Measurements from ENCODE around the gene HBG2. TPM values are rescaled to one million over a fixed set of nuclear protein-coding genes. Genes with fewer than 3 reads are reported as not detected.
"Not testable (repeated sequence)": the region's sequence is repeated elsewhere in the genome, so short reads cannot be mapped to it uniquely, and the experiment has no call there.

The HBG2 gene
- total RNA-seq (over 10,000 TPM; 12,245 to 14,331 TPM), polyA plus RNA-seq (ENCODE audit: insufficient read length in 2 of 2) (1,000 to 10,000 TPM; 2,225 to 2,582 TPM)
- long read RNA-seq, donor 1, transcript HBG2-201 (3 exons, 614 nt) = major isoform, 1,700 of 2,974 reads
- long read RNA-seq, donor 1, partial matches to known transcripts = 1,274 of 2,974 reads
- long read RNA-seq, donor 1, other reads (novel, unspliced or antisense) = 0 of 2,974 reads
- long read RNA-seq, donor 2, transcript HBG2-201 (3 exons, 614 nt) = major isoform, 3,643 of 5,214 reads
- long read RNA-seq, donor 2, transcript HBG2-203 (3 exons, 307 nt) = minor isoform, 12 of 5,214 reads
- long read RNA-seq, donor 2, partial matches to known transcripts = 1,559 of 5,214 reads
- long read RNA-seq, donor 2, other reads (novel, unspliced or antisense) = 0 of 5,214 reads
- long read RNA-seq, donor 3, transcript HBG2-201 (3 exons, 614 nt) = major isoform, 1,579 of 2,235 reads
- long read RNA-seq, donor 3, transcript HBG2-203 (3 exons, 307 nt) = minor isoform, 5 of 2,235 reads
- long read RNA-seq, donor 3, partial matches to known transcripts = 651 of 2,235 reads
- long read RNA-seq, donor 3, other reads (novel, unspliced or antisense) = 0 of 2,235 reads
- long read RNA-seq, donor 4, transcript HBG2-201 (3 exons, 614 nt) = major isoform, 3,813 of 6,634 reads
- long read RNA-seq, donor 4, transcript HBG2-203 (3 exons, 307 nt) = minor isoform, 9 of 6,634 reads
- long read RNA-seq, donor 4, partial matches to known transcripts = 2,812 of 6,634 reads
- long read RNA-seq, donor 4, other reads (novel, unspliced or antisense) = 0 of 6,634 reads

DNA sequence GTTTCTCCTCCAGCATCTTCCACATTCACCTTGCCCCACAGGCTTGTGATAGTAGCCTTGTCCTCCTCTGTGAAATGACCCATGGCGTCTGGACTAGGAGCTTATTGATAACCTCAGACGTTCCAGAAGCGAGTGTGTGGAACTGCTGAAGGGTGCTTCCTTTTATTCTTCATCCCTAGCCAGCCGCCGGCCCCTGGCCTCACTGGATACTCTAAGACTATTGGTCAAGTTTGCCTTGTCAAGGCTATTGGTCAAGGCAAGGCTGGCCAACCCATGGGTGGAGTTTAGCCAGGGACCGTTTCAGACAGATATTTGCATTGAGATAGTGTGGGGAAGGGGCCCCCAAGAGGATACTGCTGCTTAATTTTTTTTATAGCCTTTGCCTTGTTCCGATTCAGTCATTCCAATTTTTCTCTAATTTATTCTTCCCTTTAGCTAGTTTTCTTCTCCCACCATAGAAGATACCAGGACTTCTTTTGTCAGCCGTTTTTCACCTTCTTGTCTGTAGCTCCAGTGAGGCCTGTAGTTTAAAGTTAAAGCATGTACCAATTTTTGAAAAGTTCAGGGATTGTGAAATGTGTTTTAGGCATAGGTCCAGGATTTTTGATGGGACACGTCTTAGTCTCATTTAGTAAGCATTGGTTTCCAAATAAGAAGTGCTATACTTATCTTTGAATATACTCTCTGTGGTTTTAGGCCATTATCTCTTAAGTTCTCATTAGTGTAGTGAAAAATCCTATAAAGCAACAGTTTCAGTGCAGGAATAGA is at the start of gene HBG2:
Gene HBG2 (minus strand): TSS at position 136 of the 768 bp plus-strand sequence. CDS start 53 bp downstream, at position 83.
- not testable (repeated sequence) for H3K4me3 ChIP-seq (ENCODE audit: low read depth, low read length); DNase-seq (ENCODE audit: low read depth in 4 of 6, low spot score in 6 of 6); H3K36me3 ChIP-seq (ENCODE audit: control insufficient read depth, insufficient read depth, low read length); H3K9me3 ChIP-seq (ENCODE audit: control insufficient read depth, insufficient read depth, low read length); H3K4me1 ChIP-seq (ENCODE audit: control insufficient read depth, insufficient read depth, low read length); H3K27me3 ChIP-seq (ENCODE audit: control insufficient read depth, insufficient read depth, low read length); H3K27ac ChIP-seq (ENCODE audit: low read depth, low read length)
- no CpG with 5 or more reads among the region's 9 CpGs for WGBS (ENCODE audit: insufficient coverage)

DNA sequence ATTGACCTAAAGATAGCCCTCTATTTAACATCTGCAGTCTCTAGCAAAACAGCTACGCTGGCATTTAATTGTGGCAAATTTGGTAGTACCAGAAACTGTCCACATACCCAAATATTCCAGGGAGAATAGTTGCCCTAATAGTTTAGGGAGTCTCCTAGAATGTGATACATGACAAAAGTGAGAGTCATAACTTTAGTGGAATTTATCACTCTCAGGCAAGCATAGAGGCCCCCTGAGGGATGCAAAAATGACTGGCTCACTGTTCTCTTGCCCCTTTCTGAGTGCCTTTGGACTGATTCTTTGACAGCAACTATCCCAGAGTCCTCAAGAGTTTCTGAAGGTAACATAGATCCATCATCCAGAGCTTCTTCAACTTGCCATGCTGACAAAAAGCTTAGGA is 49.5 kb upstream of the HBG2 start:
- no peaks in the 10 kb centered on the region for H3K9me3 ChIP-seq (ENCODE audit: control insufficient read depth, insufficient read depth, low read length)
- WGBS (ENCODE audit: insufficient coverage) = no CpG with 5 or more reads among the region's 1 CpG

DNA sequence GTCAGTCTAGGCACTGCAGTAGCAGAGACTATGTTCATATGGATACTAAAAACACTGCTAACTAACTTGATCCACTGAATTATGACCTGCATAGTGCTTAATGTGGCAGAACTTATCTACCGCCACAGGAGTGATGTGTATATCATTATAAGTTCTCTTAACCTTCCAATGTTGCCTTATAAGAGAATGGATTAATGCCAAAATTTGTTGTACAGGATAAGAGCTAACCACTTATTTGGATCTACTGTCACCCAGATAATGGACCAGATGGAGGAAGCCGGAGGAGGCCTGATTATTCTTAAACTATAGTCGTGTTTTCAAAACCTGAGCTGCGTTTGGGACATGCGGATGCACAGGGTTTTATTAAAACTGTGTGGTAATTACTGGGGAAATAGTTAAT is 49.0 kb upstream of the HBG2 start:
- no CpG with 5 or more reads among the region's 5 CpGs for WGBS (ENCODE audit: insufficient coverage)
- no peak overlapping the region for H3K4me3 ChIP-seq (ENCODE audit: low read depth, low read length)
- H3K36me3 ChIP-seq (ENCODE audit: control insufficient read depth, insufficient read depth, low read length) = no peaks in the 10 kb centered on the region
- no peaks in the 10 kb centered on the region for H3K4me1 ChIP-seq (ENCODE audit: control insufficient read depth, insufficient read depth, low read length)
- DNase-seq (ENCODE audit: low read depth in 4 of 6, low spot score in 6 of 6) = peak in 1 of 6 donors; percentile 2
- H3K27me3 ChIP-seq (ENCODE audit: control insufficient read depth, insufficient read depth, low read length) = no peaks in the 10 kb centered on the region
- H3K9me3 ChIP-seq (ENCODE audit: control insufficient read depth, insufficient read depth, low read length) = no peaks in the 10 kb centered on the region
- no peak overlapping the region for H3K27ac ChIP-seq (ENCODE audit: low read depth, low read length)

More for the DNA sequence above, 49.5 kb upstream of the HBG2 start:
- Histone ChIP-seq H3K4me1 (ENCODE audit: control insufficient read depth, insufficient read depth, low read length) (no peaks in the 10 kb centered on the region), H3K27me3 (ENCODE audit: control insufficient read depth, insufficient read depth, low read length) (no peaks in the 10 kb centered on the region), H3K36me3 (ENCODE audit: control insufficient read depth, insufficient read depth, low read length) (no peaks in the 10 kb centered on the region), H3K27ac (ENCODE audit: low read depth, low read length) (no peak overlapping the region), H3K4me3 (ENCODE audit: low read depth, low read length) (no peak overlapping the region)
- no peak for DNase-seq (ENCODE audit: low read depth in 4 of 6, low spot score in 6 of 6)

DNA sequence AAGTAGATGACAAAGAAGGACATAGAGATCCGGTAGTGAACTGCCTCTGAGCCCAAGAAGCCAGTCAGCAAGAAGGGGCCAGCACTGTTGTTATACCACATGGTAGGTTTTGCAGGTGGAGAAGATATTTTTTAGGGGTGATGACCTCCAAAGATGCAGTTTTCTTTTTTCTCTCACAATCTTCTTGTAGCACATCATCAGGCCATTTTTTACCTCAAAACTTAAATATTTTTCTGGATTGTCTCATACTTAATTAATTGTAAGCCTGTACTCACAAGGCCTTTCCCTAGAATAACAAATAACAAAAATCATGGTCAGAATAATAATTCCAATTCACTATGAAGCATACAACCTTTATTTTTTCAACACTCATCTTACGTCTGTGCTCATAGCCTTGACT is 47.3 kb upstream of the HBG2 start, which contains the start of gene OR51B4:
Gene OR51B4 (minus strand): TSS at position 101 of the 400 bp plus-strand sequence. CDS start 0 bp downstream, at position 101.
- H3K9me3 ChIP-seq (ENCODE audit: control insufficient read depth, insufficient read depth, low read length) = no peaks in the 10 kb centered on the region
- H3K4me3 ChIP-seq (ENCODE audit: low read depth, low read length) = no peak within 1 kb of the TSS
- H3K27me3 ChIP-seq (ENCODE audit: control insufficient read depth, insufficient read depth, low read length) = no peaks in the 10 kb centered on the region
- no peaks in the 10 kb centered on the region for H3K4me1 ChIP-seq (ENCODE audit: control insufficient read depth, insufficient read depth, low read length)
- 74% methylated on average over 2 of the region's 2 CpGs for WGBS (ENCODE audit: insufficient coverage)
- H3K36me3 ChIP-seq (ENCODE audit: control insufficient read depth, insufficient read depth, low read length) = no peaks in the 10 kb centered on the region
- DNase-seq (ENCODE audit: low read depth in 4 of 6, low spot score in 6 of 6) = no peak
- H3K27ac ChIP-seq (ENCODE audit: low read depth, low read length) = no peak within 1 kb of the TSS

DNA sequence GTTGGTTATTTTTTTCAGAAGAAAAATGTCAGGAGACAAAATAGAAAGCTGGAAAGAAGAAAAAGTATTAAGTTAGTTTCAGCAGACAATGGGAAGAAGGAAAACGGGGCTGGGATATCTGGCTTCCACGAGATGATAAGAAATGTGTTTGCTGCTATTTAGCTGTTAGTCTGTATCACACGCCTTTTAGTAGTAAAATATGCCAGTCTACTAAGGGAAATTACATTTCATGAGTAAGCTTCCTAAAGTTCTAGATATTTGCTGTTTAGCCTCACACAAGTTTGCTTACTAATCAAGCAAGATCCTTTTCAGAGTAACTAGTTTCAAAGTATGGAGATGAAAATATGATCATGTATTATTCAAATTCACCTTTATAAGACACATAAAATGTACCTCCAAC is 45.7 kb upstream of the HBG2 start:
- no peaks in the 10 kb centered on the region for H3K4me1 ChIP-seq (ENCODE audit: control insufficient read depth, insufficient read depth, low read length)
- H3K4me3 ChIP-seq (ENCODE audit: low read depth, low read length) = no peak overlapping the region
- DNase-seq (ENCODE audit: low read depth in 4 of 6, low spot score in 6 of 6) = no peak
- WGBS (ENCODE audit: insufficient coverage) = 100% methylated on average over 1 of the region's 3 CpGs
- no peaks in the 10 kb centered on the region for H3K9me3 ChIP-seq (ENCODE audit: control insufficient read depth, insufficient read depth, low read length)
- no peak overlapping the region for H3K27ac ChIP-seq (ENCODE audit: low read depth, low read length)
- no peaks in the 10 kb centered on the region for H3K27me3 ChIP-seq (ENCODE audit: control insufficient read depth, insufficient read depth, low read length)
- no peaks in the 10 kb centered on the region for H3K36me3 ChIP-seq (ENCODE audit: control insufficient read depth, insufficient read depth, low read length)

DNA sequence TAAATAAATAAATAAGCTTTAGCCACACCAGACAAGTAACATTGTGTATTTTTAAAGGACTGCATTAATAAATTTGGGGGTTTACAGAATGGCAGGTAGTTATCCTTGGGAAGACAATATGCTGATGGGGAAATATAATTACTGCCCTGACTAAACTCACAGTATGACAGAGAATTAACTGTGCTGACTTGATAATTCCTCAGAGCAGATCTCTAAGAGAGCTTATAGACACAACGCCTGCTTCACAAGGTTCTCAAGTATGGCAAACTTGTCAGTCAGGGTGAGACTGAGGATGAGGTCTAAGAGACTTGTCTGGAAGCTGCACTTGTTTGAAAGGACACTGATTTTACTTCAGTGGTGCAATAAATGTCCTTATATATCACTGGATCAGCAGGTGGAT is 43.9 kb upstream of the HBG2 start:
- Histone ChIP-seq H3K27me3 (ENCODE audit: control insufficient read depth, insufficient read depth, low read length) (no peaks in the 10 kb centered on the region), H3K4me3 (ENCODE audit: low read depth, low read length) (no peak overlapping the region), H3K27ac (ENCODE audit: low read depth, low read length) (no peak overlapping the region), H3K4me1 (ENCODE audit: control insufficient read depth, insufficient read depth, low read length) (no peaks in the 10 kb centered on the region), H3K9me3 (ENCODE audit: control insufficient read depth, insufficient read depth, low read length) (no peaks in the 10 kb centered on the region), H3K36me3 (ENCODE audit: control insufficient read depth, insufficient read depth, low read length) (no peaks in the 10 kb centered on the region)
- DNase-seq (ENCODE audit: low read depth in 4 of 6, low spot score in 6 of 6) = no peak
- no CpG with 5 or more reads among the region's 1 CpG for WGBS (ENCODE audit: insufficient coverage)

DNA sequence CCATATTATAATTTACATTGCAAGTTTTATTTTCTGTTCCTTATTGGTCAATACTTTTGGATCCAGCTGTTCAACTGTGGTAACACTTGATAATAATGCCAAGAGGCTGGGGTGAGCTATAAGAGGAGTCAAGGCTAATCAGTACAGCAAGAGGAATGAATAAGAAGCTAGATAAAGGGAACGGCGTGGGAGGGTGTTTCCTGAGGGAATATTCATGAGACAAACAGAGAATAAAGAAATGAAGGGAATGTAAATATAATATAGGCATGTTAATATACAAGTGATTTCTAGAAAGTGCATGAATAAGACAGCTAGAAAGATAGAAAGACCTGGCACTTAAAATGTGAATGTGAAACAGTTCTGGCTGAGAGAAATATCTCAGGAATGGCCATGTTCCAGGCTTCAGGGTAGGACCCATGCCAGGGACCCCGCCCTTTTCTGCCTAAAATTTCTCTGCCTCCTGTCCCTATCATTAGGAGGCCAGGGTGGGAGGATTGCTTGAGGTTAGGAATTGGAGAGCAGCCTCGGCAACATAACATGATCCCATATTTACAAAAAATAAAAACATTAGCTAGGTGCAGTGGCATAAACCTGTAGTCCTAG is 43.2 kb upstream of the HBG2 start:
- Histone ChIP-seq H3K27ac (ENCODE audit: low read depth, low read length) (no peak overlapping the region), H3K4me1 (ENCODE audit: control insufficient read depth, insufficient read depth, low read length) (no peaks in the 10 kb centered on the region), H3K4me3 (ENCODE audit: low read depth, low read length) (no peak overlapping the region), H3K27me3 (ENCODE audit: control insufficient read depth, insufficient read depth, low read length) (no peaks in the 10 kb centered on the region), H3K9me3 (ENCODE audit: control insufficient read depth, insufficient read depth, low read length) (no peaks in the 10 kb centered on the region), H3K36me3 (ENCODE audit: control insufficient read depth, insufficient read depth, low read length) (no peaks in the 10 kb centered on the region)
- 81% methylated on average over 2 of the region's 4 CpGs for WGBS (ENCODE audit: insufficient coverage)
- DNase-seq (ENCODE audit: low read depth in 4 of 6, low spot score in 6 of 6) = no peak

DNA sequence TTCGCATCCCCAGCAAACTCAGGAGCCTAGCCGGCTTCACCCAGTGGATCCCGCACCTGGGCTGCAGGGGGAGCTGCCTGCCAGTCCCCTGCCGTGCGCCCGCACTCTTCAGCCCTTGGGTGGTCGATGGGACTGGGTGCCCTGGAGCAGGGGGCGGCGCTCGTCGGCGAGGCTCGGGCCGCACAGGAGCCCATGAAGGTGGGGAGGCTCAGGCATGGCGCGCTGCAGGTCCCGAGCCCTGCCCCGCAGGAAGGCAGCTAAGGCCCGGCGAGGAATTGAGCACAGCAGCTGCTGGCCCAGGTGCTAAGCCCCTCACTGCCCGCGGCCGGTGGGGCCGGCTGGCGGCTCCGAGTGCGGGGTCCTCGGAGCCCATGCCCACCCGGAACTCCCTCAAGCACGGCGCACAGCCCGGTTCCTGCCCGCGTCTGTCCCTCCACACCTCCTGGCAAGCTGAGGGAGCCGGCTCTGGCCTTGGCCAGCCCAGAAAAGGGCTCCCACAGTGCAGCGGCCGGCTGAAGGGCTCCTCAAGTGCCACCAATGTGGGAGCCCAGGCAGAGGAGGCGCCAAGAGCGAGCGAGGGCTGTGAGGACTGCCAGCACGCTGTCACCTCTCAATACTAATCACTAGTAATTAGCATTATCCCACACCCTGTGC is 39.9 kb upstream of the HBG2 start:
- not testable (repeated sequence) for DNase-seq (ENCODE audit: low read depth in 4 of 6, low spot score in 6 of 6); H3K27me3 ChIP-seq (ENCODE audit: control insufficient read depth, insufficient read depth, low read length); H3K4me1 ChIP-seq (ENCODE audit: control insufficient read depth, insufficient read depth, low read length); H3K36me3 ChIP-seq (ENCODE audit: control insufficient read depth, insufficient read depth, low read length); H3K27ac ChIP-seq (ENCODE audit: low read depth, low read length); H3K4me3 ChIP-seq (ENCODE audit: low read depth, low read length); H3K9me3 ChIP-seq (ENCODE audit: control insufficient read depth, insufficient read depth, low read length)
- 99% methylated on average over 33 of the region's 41 CpGs for WGBS (ENCODE audit: insufficient coverage)

DNA sequence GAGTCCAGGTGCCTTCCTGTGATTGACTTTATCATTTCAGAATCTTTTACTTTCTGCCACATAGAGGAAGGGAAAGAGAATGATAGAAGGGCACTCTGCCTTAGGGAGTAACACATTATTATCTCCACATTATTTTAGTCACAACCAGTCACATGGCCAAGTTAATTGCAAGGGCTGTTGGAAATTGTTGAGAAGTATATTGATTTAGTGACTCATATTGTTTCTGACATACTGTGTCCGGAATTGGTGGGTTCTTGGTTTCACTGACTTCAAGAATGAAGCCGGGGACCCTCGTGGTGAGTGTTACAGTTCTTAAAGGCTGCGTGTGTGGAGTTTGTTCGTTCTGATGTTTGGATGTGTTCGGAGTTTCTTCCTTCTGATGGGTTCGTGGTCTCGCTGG is 38.4 kb upstream of the HBG2 start:
- no peak for DNase-seq (ENCODE audit: low read depth in 4 of 6, low spot score in 6 of 6)
- WGBS (ENCODE audit: insufficient coverage) = 96% methylated on average over 8 of the region's 8 CpGs
- no peaks in the 10 kb centered on the region for H3K4me1 ChIP-seq (ENCODE audit: control insufficient read depth, insufficient read depth, low read length)
- H3K4me3 ChIP-seq (ENCODE audit: low read depth, low read length) = no peak overlapping the region
- H3K9me3 ChIP-seq (ENCODE audit: control insufficient read depth, insufficient read depth, low read length) = no peaks in the 10 kb centered on the region
- no peaks in the 10 kb centered on the region for H3K27me3 ChIP-seq (ENCODE audit: control insufficient read depth, insufficient read depth, low read length)
- H3K36me3 ChIP-seq (ENCODE audit: control insufficient read depth, insufficient read depth, low read length) = no peaks in the 10 kb centered on the region
- no peak overlapping the region for H3K27ac ChIP-seq (ENCODE audit: low read depth, low read length)
